ENCODE measurements around the gene CAPN15.

DNA sequence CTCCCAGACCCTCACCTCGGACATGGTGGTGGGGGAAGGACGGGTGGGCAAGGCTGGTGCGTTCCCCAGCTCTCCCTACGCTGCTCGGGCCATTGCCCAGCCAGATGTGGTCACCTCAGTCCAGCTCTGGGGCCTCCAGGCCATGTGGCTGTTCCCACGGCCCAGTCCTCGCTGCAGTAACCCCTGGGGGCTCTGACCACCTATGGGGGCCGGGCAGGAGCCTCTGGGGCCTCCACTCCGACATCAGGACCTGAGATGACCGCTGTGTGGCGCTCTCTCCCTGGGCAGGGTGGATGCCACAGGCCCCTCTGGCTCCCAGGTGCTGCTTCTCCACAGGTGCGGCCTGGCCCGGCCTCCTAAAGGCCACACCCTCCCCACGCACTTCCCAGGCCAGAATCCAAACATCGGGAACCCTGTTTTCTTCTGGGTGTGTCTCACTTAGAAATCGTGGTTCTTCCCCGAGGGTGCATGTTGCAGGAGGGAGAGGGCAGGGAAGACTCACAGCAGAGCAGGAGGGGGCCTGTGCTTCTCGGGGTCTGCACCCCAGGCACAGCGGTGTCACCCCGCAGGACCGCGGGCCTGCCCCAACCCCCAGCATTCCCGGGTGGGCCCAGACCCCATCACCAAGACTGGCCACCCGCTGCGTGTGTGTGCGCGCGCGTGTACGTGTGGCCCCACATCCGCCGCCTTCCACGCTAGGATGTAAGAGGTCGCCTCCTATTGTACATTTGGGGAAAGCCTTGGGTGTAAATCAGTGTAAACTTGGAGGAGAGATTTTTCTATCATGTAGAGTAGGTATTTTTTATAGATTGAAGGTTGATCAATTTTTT is 5.9 kb upstream of the CAPN15 start:
- no peak for TF ChIP-seq ZFP3 (CRISPR knock-in tag; IDR thresholded peaks at IDR 0.05)
- TF ChIP-seq BACH2 (CRISPR knock-in tag; IDR thresholded peaks at IDR 0.05; ENCODE audit: borderline replicate concordance), result no peak
- no peak for TF ChIP-seq ISL1 (CRISPR knock-in tag; IDR thresholded peaks at IDR 0.05)
- TF ChIP-seq RARB (CRISPR knock-in tag; IDR thresholded peaks at IDR 0.05), result no peak
- TF ChIP-seq, protein P1, sequence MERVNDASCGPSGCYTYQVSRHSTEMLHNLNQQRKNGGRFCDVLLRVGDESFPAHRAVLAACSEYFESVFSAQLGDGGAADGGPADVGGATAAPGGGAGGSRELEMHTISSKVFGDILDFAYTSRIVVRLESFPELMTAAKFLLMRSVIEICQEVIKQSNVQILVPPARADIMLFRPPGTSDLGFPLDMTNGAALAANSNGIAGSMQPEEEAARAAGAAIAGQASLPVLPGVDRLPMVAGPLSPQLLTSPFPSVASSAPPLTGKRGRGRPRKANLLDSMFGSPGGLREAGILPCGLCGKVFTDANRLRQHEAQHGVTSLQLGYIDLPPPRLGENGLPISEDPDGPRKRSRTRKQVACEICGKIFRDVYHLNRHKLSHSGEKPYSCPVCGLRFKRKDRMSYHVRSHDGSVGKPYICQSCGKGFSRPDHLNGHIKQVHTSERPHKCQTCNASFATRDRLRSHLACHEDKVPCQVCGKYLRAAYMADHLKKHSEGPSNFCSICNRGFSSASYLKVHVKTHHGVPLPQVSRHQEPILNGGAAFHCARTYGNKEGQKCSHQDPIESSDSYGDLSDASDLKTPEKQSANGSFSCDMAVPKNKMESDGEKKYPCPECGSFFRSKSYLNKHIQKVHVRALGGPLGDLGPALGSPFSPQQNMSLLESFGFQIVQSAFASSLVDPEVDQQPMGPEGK (CRISPR knock-in tag; IDR thresholded peaks at IDR 0.05; ENCODE audit: borderline replicate concordance), result no peak
